K562 (cell line): ENCODE results near the gene PLXNB3. TPM values are rescaled to one million over a fixed set of nuclear protein-coding genes. Genes with fewer than 3 reads are reported as not detected.

ENCODE experiments used
- ATAC-seq: fragments of 200-7000 bp; cut with Tn5 transposase; 3 replicates; pipeline ENCODE4 v1.9.1; 2020; ENCODE audit warnings: moderate library complexity
- BruUV-seq: library from RNA; stranded (reverse); fragments of 400-500 nt; replicated peaks from 2 replicates; lab custom pipeline; 2021; lab: Mats Ljungman, UMichigan
- CTCF ChIA-PET: fragments of 300-600 bp; formaldehyde crosslinking; extraction: SDS; loops from one replicate; lab custom pipeline; 2021; ENCODE audit warnings: low intra/inter-chr PET ratio; lab: Yijun Ruan, JAX
- POLR2A ChIA-PET: fragments of 300-600, 350-650 bp; sonication (Branson Sonifier 250); formaldehyde crosslinking; extraction: SDS; loops from one replicate; lab custom pipeline; 2021; ENCODE audit warnings: antibody characterized with exemption, inconsistent platforms; lab: Yijun Ruan, JAX
- DNase-seq, 4 experiments: peaks; one replicate each; pipeline versions ENCODE4 v3.0.0 to v3.0.0-alpha.2; 2011 to 2018; ENCODE audit warnings: low spot score in 3 of 4, mixed read lengths in 3 of 4; ENCODE audit errors: extremely low read depth in 1 of 4
- FAIRE-seq: peaks from 2 replicates; lab custom pipeline; 2011; peaks lifted over from hg19 to GRCh38; lab: Jason Lieb, UNC
- H2AFZ ChIP-seq: 2 replicates; pipeline ENCODE4 v1.6.0; 2011; ENCODE audit warnings: low read depth, low read length, control low read depth, inconsistent platforms
- H3K27ac ChIP-seq: fragments of 200-600 bp; 3 replicates; pipeline ENCODE4 v1.8.0; 2011; ENCODE audit warnings: low read depth, mild to moderate bottlenecking, control low read depth, inconsistent platforms, low read length, moderate library complexity, mixed read lengths; ENCODE audit errors: extremely low read depth
- H3K27me3 ChIP-seq, 2 experiments: fragments of 300-600 bp in 1 of 2; 2 replicates in 1 of 2; 3 replicates in 1 of 2; pipeline versions ENCODE4 v1.6.0 to v1.8.0; 2011; ENCODE audit warnings: inconsistent platforms in 2 of 2, low read length in 2 of 2, mild to moderate bottlenecking in 1 of 2, mixed read lengths in 1 of 2, moderate library complexity in 1 of 2; ENCODE audit not compliant: control insufficient read depth in 2 of 2, insufficient read depth in 2 of 2
- H3K36me3 ChIP-seq: fragments of 300-600 bp; 3 replicates; pipeline ENCODE4 v1.8.0; 2011; ENCODE audit warnings: mild to moderate bottlenecking, low read length, inconsistent platforms; ENCODE audit not compliant: control insufficient read depth, insufficient read depth
- H3K4me1 ChIP-seq, 2 experiments: fragments of 200-600 bp in 1 of 2; replicated peaks in 1 of 2; 2 replicates in 1 of 2; 3 replicates in 1 of 2; pipeline versions ENCODE4 v1.5.1 to v1.8.0; 2011; ENCODE audit warnings: inconsistent platforms in 2 of 2, low read length in 2 of 2, mild to moderate bottlenecking in 1 of 2, mixed read lengths in 1 of 2, moderate library complexity in 1 of 2; ENCODE audit not compliant: control insufficient read depth in 2 of 2, insufficient read depth in 2 of 2
- H3K4me2 ChIP-seq: 2 replicates; pipeline ENCODE4 v1.6.1; 2011; ENCODE audit warnings: low read length, control low read depth, inconsistent platforms, mixed read lengths; ENCODE audit not compliant: insufficient read depth
- H3K4me3 ChIP-seq: fragments of 200-600 bp; sonication (generic), shearing (Covaris generic); 2 replicates; pipeline ENCODE4 v1.5.1; 2016; ENCODE audit warnings: control low read depth, inconsistent platforms
- H3K79me2 ChIP-seq: fragments of 200-600 bp; 3 replicates; pipeline ENCODE4 v1.8.0; 2011; ENCODE audit warnings: low read length, inconsistent platforms; ENCODE audit not compliant: control insufficient read depth, insufficient read depth
- H3K9ac ChIP-seq, 2 experiments: 2 replicates each; pipeline versions ENCODE4 v1.6.0 to v1.6.1; 2011; ENCODE audit warnings: low read depth in 2 of 2, low read length in 2 of 2, control low read depth in 1 of 2, inconsistent platforms in 1 of 2, mild to moderate bottlenecking in 1 of 2, mixed read lengths in 1 of 2; ENCODE audit not compliant: insufficient read depth in 1 of 2
- H3K9me1 ChIP-seq: one replicate; pipeline ENCODE4 v1.6.0; 2011; ENCODE audit warnings: inconsistent platforms, mild to moderate bottlenecking, low read length, moderate library complexity; ENCODE audit not compliant: control insufficient read depth, insufficient read depth
- H3K9me3 ChIP-seq: replicated peaks from 2 replicates; pipeline ENCODE4 v1.5.1; 2011; ENCODE audit warnings: low read depth, low read length, inconsistent platforms; ENCODE audit not compliant: control insufficient read depth, insufficient read depth
- H4K20me1 ChIP-seq: replicated peaks from 2 replicates; pipeline ENCODE4 v1.6.1; 2011; ENCODE audit warnings: low read length, inconsistent platforms, mixed read lengths; ENCODE audit not compliant: control insufficient read depth, insufficient read depth
- BCOR ChIP-seq: fragments of 450-650 bp; IDR thresholded peaks from 2 replicates; pipeline ENCODE4 v1.6.1; 2016
- BRCA1 ChIP-seq, 2 experiments: fragments of 450-650 bp in 1 of 2; sonication (generic) in 1 of 2; formaldehyde crosslinking in 1 of 2; IDR thresholded peaks; 2 replicates each; pipeline versions ENCODE4 v1.5.0 to v1.6.1; 2017 to 2020; ENCODE audit warnings: mild to moderate bottlenecking in 1 of 2, missing genetic modification reagents in 1 of 2
- CHD4 ChIP-seq: fragments of 200-600 bp; sonication (generic); IDR thresholded peaks from 3 replicates; pipeline ENCODE4 v1.6.1; 2012; ENCODE audit warnings: low read depth, mild to moderate bottlenecking, mixed read lengths, low read length, inconsistent platforms; ENCODE audit not compliant: insufficient read depth, insufficient replicate concordance, poor library complexity, severe bottlenecking
- DIDO1 ChIP-seq: fragments of 450-650 bp; IDR thresholded peaks from 2 replicates; pipeline ENCODE4 v1.6.1; 2016; ENCODE audit warnings: low read depth, missing biosample characterization, missing genetic modification characterization
- HEY1 ChIP-seq: fragments of 250-450 bp; sonication (Bioruptor Pico); IDR thresholded peaks from 2 replicates; pipeline ENCODE4 v1.5.0; 2020; ENCODE audit warnings: mild to moderate bottlenecking, moderate library complexity, borderline replicate concordance
- KLF10 ChIP-seq: fragments of 250-450 bp; sonication (Bioruptor Pico); IDR thresholded peaks from 2 replicates; pipeline ENCODE4 v1.6.1; 2021; ENCODE audit warnings: matching md5 sums
- NFXL1 ChIP-seq: fragments of 450-650 bp; formaldehyde crosslinking; IDR thresholded peaks from 2 replicates; pipeline ENCODE4 v1.4.0; 2021; ENCODE audit warnings: mild to moderate bottlenecking
- SRF ChIP-seq, 2 experiments: fragments of 250-450, 450-650 bp in 1 of 2; sonication (Bioruptor Pico) in 1 of 2; sonication (generic) in 1 of 2; formaldehyde crosslinking; IDR thresholded peaks; 2 replicates each; pipeline versions ENCODE4 v1.5.0 to v1.5.1; 2020 to 2022; ENCODE audit warnings: mild to moderate bottlenecking in 1 of 2, missing genetic modification reagents in 1 of 2
- TCF7L2 ChIP-seq: fragments of 150-350 bp; IDR thresholded peaks from 2 replicates; pipeline ENCODE4 v1.6.1; 2016; ENCODE audit warnings: low read depth, mild to moderate bottlenecking, low read length, moderate library complexity
- ZC3H11A ChIP-seq: IDR thresholded peaks from 2 replicates; pipeline ENCODE4 v1.6.1; 2012; ENCODE audit warnings: low read depth, low read length, improper control_type of control experiment
- WGBS: fragments of 100-300 bp; shearing (Covaris generic); methylation state at CpG from one replicate; pipeline ENCODE4 v1.1.6; 2016; ENCODE audit warnings: low coverage, mixed read lengths; ENCODE audit not compliant: insufficient coverage; ENCODE audit errors: missing lambda C conversion rate; 5-methylcytosine and 5-hydroxymethylcytosine counted together
- in situ Hi-C: fragments of 300-500 bp; cut with MboI; formaldehyde crosslinking; loops from 4 replicates; pipeline ENCODE4 v1.15.0; 2018; ENCODE audit warnings: inconsistent platforms, mixed read lengths
- intact Hi-C: fragments of 100-400 bp; cut with micrococcal nuclease; formaldehyde crosslinking; loops from 2 replicates; pipeline ENCODE4 v1.14.2; 2022
- polyA plus RNA-seq, 8 experiments: library from polyadenylated mRNA; depleted of rRNA in 4 of 8; stranded (reverse) in 5 of 8; unstranded in 3 of 8; fragments of >200 nt; fragmentation: Nextera tagmentation in 2 of 8; fragmentation: Illumina TruSeq in 1 of 8; extraction: Ambion mirVana in 2 of 8; extraction: Trizol in 1 of 8; gene quantifications; 2 replicates each; pipeline versions ENCODE4 v1.2.1 to v1.2.3, GENCODE V29; 2011 to 2014; ENCODE audit warnings: inconsistent platforms in 1 of 8, missing spikeins in 1 of 8
- total RNA-seq, 7 experiments: library from RNA; depleted of rRNA in 6 of 7; stranded (reverse); fragments of >200 nt in 6 of 7; fragmentation: Illumina TruSeq in 2 of 7; extraction: Trizol in 2 of 7; gene quantifications; 2 replicates each; pipeline versions ENCODE4 v1.2.1 to v1.2.3, GENCODE V29; 2011 to 2021; ENCODE audit warnings: low replicate concordance in 1 of 7
- TF ChIP-seq, protein P1 (sequence below): fragments of 450-650 bp; IDR thresholded peaks from 2 replicates; pipeline ENCODE4 v1.6.1; 2018; ENCODE audit warnings: mild to moderate bottlenecking, low read depth; ENCODE audit not compliant: partially characterized antibody
- TF ChIP-seq, protein P2 (sequence below): fragments of 200-400 bp; formaldehyde crosslinking; IDR thresholded peaks from 2 replicates; pipeline ENCODE4 v1.6.1; 2017; ENCODE audit warnings: mild to moderate bottlenecking, low read depth, low read length, moderate library complexity
- TF ChIP-seq, protein P3 (sequence below): fragments of 250-450 bp; sonication (Bioruptor Pico); IDR thresholded peaks from 2 replicates; pipeline ENCODE4 v1.8.0; 2021; ENCODE audit warnings: mild to moderate bottlenecking, moderate library complexity

The PLXNB3 gene
- total and polyA plus RNA-seq, 9 of the 15 experiments (the other 6 are each of a cell fraction or from before 2014, with no cell fraction given), result 0.22 to 2.0 (median 1.4) TPM; not detected in 2

GRCh38 chrX:153770601-153771414, 6.8 kb downstream of the PLXNB3 start:
- no peaks in the 10 kb centered on the region; the same call in 2 of the 3 replicates for H3K79me2 ChIP-seq
- H3K27ac ChIP-seq, result no peak overlapping the region
- WGBS, result 68% methylated on average over 9 of the region's 18 CpGs
- H3K9ac ChIP-seq, result peak overlapping the region in 1 of 2 experiments; percentile 26; a peak in 1 of 4 replicates
- no peak overlapping the region for H3K4me3 ChIP-seq
- H3K4me1 ChIP-seq, result peaks cover 0 to 92% of the 10 kb centered on the region in 2 experiments; a peak in 3 of 5 replicates
- in situ Hi-C loops, result no loop called here
- no peaks in the 10 kb centered on the region for H3K9me1 ChIP-seq
- ATAC-seq (no peak), DNase-seq (no peak), FAIRE-seq (no peak)
- no peaks in the 10 kb centered on the region for H3K27me3 ChIP-seq
- no peaks in the 10 kb centered on the region for H4K20me1 ChIP-seq
- ChIA-PET POLR2A (no interaction called here), CTCF (no interaction called here)
- no peak overlapping the region for H2AFZ ChIP-seq
- no TSS peak for BruUV-seq
- no peak overlapping the region for H3K4me2 ChIP-seq
- intact Hi-C loops, result no loop called here
- H3K36me3 ChIP-seq, result no peaks in the 10 kb centered on the region
- H3K9me3 ChIP-seq, result no peaks in the 10 kb centered on the region
- TF ChIP-seq ZC3H11A (no peak), TCF7L2 (no peak), HEY1 (CRISPR knock-in tag) (no peak), BRCA1 (IDR thresholded peaks at IDR 0.05) (no peak), BRCA1 (CRISPR knock-in tag; IDR thresholded peaks at IDR 0.05) (no peak), SRF (CRISPR knock-in tag; IDR thresholded peaks at IDR 0.05) (no peak), BCOR (no peak), KLF10 (CRISPR knock-in tag) (no peak), DIDO1 (tag) (no peak), CHD4 (no peak), NFXL1 (CRISPR knock-in tag) (no peak)
- TF ChIP-seq, protein P1, sequence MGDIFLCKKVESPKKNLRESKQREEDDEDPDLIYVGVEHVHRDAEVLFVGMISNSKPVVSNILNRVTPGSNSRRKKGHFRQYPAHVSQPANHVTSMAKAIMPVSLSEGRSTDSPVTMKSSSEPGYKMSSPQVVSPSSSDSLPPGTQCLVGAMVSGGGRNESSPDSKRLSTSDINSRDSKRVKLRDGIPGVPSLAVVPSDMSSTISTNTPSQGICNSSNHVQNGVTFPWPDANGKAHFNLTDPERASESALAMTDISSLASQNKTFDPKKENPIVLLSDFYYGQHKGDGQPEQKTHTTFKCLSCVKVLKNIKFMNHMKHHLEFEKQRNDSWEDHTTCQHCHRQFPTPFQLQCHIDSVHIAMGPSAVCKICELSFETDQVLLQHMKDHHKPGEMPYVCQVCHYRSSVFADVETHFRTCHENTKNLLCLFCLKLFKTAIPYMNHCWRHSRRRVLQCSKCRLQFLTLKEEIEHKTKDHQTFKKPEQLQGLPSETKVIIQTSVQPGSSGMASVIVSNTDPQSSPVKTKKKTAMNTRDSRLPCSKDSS, result no peak
- TF ChIP-seq, protein P2, sequence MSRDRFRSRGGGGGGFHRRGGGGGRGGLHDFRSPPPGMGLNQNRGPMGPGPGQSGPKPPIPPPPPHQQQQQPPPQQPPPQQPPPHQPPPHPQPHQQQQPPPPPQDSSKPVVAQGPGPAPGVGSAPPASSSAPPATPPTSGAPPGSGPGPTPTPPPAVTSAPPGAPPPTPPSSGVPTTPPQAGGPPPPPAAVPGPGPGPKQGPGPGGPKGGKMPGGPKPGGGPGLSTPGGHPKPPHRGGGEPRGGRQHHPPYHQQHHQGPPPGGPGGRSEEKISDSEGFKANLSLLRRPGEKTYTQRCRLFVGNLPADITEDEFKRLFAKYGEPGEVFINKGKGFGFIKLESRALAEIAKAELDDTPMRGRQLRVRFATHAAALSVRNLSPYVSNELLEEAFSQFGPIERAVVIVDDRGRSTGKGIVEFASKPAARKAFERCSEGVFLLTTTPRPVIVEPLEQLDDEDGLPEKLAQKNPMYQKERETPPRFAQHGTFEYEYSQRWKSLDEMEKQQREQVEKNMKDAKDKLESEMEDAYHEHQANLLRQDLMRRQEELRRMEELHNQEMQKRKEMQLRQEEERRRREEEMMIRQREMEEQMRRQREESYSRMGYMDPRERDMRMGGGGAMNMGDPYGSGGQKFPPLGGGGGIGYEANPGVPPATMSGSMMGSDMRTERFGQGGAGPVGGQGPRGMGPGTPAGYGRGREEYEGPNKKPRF, result no peak
- TF ChIP-seq, protein P3, sequence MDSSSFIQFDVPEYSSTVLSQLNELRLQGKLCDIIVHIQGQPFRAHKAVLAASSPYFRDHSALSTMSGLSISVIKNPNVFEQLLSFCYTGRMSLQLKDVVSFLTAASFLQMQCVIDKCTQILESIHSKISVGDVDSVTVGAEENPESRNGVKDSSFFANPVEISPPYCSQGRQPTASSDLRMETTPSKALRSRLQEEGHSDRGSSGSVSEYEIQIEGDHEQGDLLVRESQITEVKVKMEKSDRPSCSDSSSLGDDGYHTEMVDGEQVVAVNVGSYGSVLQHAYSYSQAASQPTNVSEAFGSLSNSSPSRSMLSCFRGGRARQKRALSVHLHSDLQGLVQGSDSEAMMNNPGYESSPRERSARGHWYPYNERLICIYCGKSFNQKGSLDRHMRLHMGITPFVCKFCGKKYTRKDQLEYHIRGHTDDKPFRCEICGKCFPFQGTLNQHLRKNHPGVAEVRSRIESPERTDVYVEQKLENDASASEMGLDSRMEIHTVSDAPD (CRISPR knock-in tag), result no peak
